CD4-positive, CD25-positive, alpha-beta regulatory T cell (primary cell): ENCODE results near the gene MSRB3. TPM values are rescaled to one million over a fixed set of nuclear protein-coding genes. Genes with fewer than 3 reads are reported as not detected.

ENCODE experiments used
- ATAC-seq, 2 donors: fragments of 150-1000 bp; cut with Tn5 transposase; one replicate each; pipeline ENCODE4 v1.10.0; 2021; ENCODE audit warnings: low read depth in 2 of 2, moderate number of reproducible peaks in 2 of 2, moderate library complexity in 1 of 2
- DNase-seq, 3 donors: peaks; one replicate each; pipeline versions ENCODE4 v3.0.0 to v3.0.0-alpha.2; 2012 to 2022; ENCODE audit warnings: mixed read lengths in 1 of 3
- H3K27ac ChIP-seq: one replicate; pipeline ENCODE4 v1.7.0; 2013; ENCODE audit warnings: mild to moderate bottlenecking, low read length; ENCODE audit not compliant: insufficient read depth, poor library complexity, severe bottlenecking
- H3K27me3 ChIP-seq: one replicate; pipeline ENCODE4 v1.7.0; 2013; ENCODE audit warnings: low read length; ENCODE audit not compliant: control insufficient read depth, insufficient read depth
- H3K36me3 ChIP-seq: one replicate; pipeline ENCODE4 v1.7.0; 2013; ENCODE audit warnings: mild to moderate bottlenecking, low read length, moderate library complexity; ENCODE audit not compliant: control insufficient read depth, insufficient read depth
- H3K4me1 ChIP-seq: 2 replicates; pipeline ENCODE4 v1.7.0; 2013; ENCODE audit warnings: mild to moderate bottlenecking, low read length; ENCODE audit not compliant: insufficient read depth, control insufficient read depth, poor library complexity, severe bottlenecking
- H3K4me3 ChIP-seq: one replicate; pipeline ENCODE4 v1.7.0; 2013; ENCODE audit warnings: low read depth, mild to moderate bottlenecking, low read length, moderate library complexity
- H3K9me3 ChIP-seq, 2 experiments: 1 replicate in 1 of 2; 2 replicates in 1 of 2; pipeline ENCODE4 v1.7.0; 2013; ENCODE audit warnings: low read length in 2 of 2, mild to moderate bottlenecking in 1 of 2, moderate library complexity in 1 of 2; ENCODE audit not compliant: control insufficient read depth in 2 of 2
- H3K27ac Mint-ChIP-seq, 3 donors: one replicate each; pipeline ENCODE4 v1.8.0; 2020 to 2022; ENCODE audit warnings: mild to moderate bottlenecking in 3 of 3, mixed read lengths in 3 of 3, moderate library complexity in 2 of 3
- H3K27me3 Mint-ChIP-seq: one replicate; pipeline ENCODE4 v1.8.0; 2022; ENCODE audit warnings: mild to moderate bottlenecking, mixed read lengths
- H3K36me3 Mint-ChIP-seq: one replicate; pipeline ENCODE4 v1.8.0; 2020; ENCODE audit warnings: mixed read lengths
- H3K4me1 Mint-ChIP-seq, 4 donors: one replicate each; pipeline ENCODE4 v1.8.0; 2020 to 2022; ENCODE audit warnings: mixed read lengths in 4 of 4, mild to moderate bottlenecking in 1 of 4
- H3K4me3 Mint-ChIP-seq, 4 donors: one replicate each; pipeline ENCODE4 v1.8.0; 2020 to 2022; ENCODE audit warnings: mild to moderate bottlenecking in 4 of 4, mixed read lengths in 4 of 4, moderate library complexity in 3 of 4
- H3K9me3 Mint-ChIP-seq, 7 donors: one replicate each; pipeline ENCODE4 v1.8.0; 2020 to 2022; ENCODE audit warnings: mixed read lengths in 7 of 7, mild to moderate bottlenecking in 3 of 7, moderate library complexity in 2 of 7
- polyA plus RNA-seq, 4 donors: library from polyadenylated mRNA; unstranded; fragments of 300-500 nt; fragmentation: Illumina TruSeq; gene quantifications; one replicate each; pipeline ENCODE4 v1.2.3, GENCODE V29; 2021
- total RNA-seq: library from RNA; stranded (reverse); gene quantifications from one replicate; pipeline ENCODE4 v1.2.3, GENCODE V29; 2022

The MSRB3 gene
- total and polyA plus RNA-seq, 5 donors from 2014 or later, result 1.8 TPM; not detected in 4

DNA sequence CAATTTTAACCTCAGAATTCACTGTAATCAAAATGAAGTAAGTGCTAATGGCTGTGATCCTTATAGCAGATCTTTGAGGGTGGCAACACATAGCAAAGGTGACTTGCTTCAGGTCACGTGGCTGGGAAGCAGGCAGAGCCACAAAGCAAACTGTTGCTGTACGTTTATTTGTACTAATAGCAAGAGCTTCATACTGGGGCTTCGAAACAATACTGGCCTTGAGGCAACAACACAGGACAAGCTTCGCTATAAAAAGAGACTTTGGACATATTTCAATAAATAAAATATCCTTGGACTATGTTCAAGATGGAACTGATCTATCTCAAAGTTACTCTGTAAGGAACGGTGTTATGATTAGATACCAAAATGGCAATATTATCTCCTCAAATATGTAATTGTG is 44.6 kb downstream of the MSRB3 start:
- Mint-ChIP-seq H3K27ac (no peak overlapping the region), H3K27me3 (peaks cover 27% of the 10 kb centered on the region), H3K4me1 (no peaks in the 10 kb centered on the region), H3K9me3 (peaks cover 0 to 2% (median 0%) of the 10 kb centered on the region in 7 donors), H3K36me3 (no peaks in the 10 kb centered on the region), H3K4me3 (no peak overlapping the region)
- no peaks in the 10 kb centered on the region for H3K4me1 ChIP-seq
- H3K4me3 ChIP-seq, result no peak overlapping the region
- no peak overlapping the region for H3K27ac ChIP-seq
- no peaks in the 10 kb centered on the region for H3K9me3 ChIP-seq
- no peaks in the 10 kb centered on the region for H3K27me3 ChIP-seq
- no peak for DNase-seq
- no peak for ATAC-seq
- no peaks in the 10 kb centered on the region for H3K36me3 ChIP-seq

DNA sequence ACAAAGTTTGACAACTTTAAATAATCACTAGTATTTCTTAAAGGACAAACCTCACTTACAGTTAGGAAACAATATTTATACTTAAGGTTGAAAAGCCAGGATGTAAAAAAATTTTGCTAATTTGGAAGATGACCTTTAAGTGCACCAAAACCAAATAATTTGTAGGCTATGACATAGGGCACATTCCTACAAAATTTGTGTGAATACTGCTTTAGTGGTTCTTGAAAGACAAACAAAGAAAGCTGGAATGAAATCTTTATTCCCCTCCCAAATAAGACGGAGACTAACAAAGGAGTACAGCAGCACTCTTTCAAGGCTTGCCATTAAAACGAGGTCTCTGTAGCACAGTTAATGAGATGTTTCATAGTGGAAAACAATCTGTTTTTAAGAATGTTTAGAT is 45.6 kb downstream of the MSRB3 start:
- no peak overlapping the region for H3K4me3 Mint-ChIP-seq
- H3K4me1 Mint-ChIP-seq, result no peaks in the 10 kb centered on the region
- no peaks in the 10 kb centered on the region for H3K36me3 Mint-ChIP-seq
- no peak overlapping the region for H3K27ac Mint-ChIP-seq
- Histone ChIP-seq H3K27ac (no peak overlapping the region), H3K4me3 (no peak overlapping the region), H3K36me3 (no peaks in the 10 kb centered on the region), H3K27me3 (no peaks in the 10 kb centered on the region), H3K4me1 (no peaks in the 10 kb centered on the region), H3K9me3 (no peaks in the 10 kb centered on the region)
- H3K27me3 Mint-ChIP-seq, result peaks cover 27% of the 10 kb centered on the region
- DNase-seq (no peak), ATAC-seq (no peak)
- H3K9me3 Mint-ChIP-seq, result peaks cover 0 to 2% (median 0%) of the 10 kb centered on the region in 7 donors

DNA sequence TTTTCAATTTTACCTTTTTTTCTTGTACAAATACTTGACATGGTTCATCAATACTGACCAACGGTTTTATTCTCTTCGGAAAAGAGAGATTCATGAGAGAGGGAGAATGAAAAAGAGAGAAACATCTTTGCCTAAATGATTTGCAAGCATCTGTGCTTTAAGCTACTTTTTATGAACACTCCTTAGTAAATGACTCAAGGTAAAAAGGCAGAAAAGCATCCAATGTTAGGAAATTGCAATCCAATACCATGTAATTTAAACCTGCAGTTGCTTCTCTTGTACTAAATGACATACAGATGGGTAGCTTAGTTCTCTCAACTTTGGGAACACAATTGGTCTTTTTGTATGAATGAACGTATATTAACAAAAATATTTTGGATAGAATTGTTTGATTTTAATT is 46.1 kb downstream of the MSRB3 start:
- Histone ChIP-seq H3K27ac (no peak overlapping the region), H3K36me3 (no peaks in the 10 kb centered on the region), H3K4me1 (no peaks in the 10 kb centered on the region), H3K9me3 (no peaks in the 10 kb centered on the region), H3K4me3 (no peak overlapping the region), H3K27me3 (no peaks in the 10 kb centered on the region)
- peaks cover 0 to 2% (median 0%) of the 10 kb centered on the region in 7 donors for H3K9me3 Mint-ChIP-seq
- peaks cover 27% of the 10 kb centered on the region for H3K27me3 Mint-ChIP-seq
- H3K36me3 Mint-ChIP-seq, result no peaks in the 10 kb centered on the region
- H3K4me3 Mint-ChIP-seq, result no peak overlapping the region
- DNase-seq (no peak), ATAC-seq (no peak)
- H3K27ac Mint-ChIP-seq, result no peak overlapping the region
- no peaks in the 10 kb centered on the region for H3K4me1 Mint-ChIP-seq

DNA sequence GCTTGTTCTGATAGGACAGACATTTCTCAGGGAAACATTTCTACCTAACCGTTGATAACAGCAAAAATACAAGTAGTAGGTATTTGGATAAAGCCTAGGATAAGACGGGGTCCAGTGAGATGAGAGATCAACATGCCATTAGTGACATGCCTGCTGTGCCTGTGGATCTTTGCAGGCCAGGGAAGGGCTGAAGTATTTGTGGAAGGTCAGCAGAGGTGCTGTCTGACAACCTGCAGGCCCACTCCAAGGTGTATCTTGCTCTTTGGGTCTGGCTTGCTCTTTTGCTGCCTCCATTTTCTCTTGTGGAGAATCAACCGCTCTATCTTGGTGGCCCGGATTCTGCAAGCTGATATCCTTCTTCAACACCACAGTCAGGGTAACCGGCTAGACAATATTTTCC is 46.7 kb downstream of the MSRB3 start:
- Histone ChIP-seq H3K9me3 (no peaks in the 10 kb centered on the region), H3K4me3 (no peak overlapping the region), H3K27me3 (no peaks in the 10 kb centered on the region), H3K27ac (no peak overlapping the region), H3K4me1 (no peaks in the 10 kb centered on the region), H3K36me3 (no peaks in the 10 kb centered on the region)
- peaks cover 0 to 2% (median 0%) of the 10 kb centered on the region in 7 donors for H3K9me3 Mint-ChIP-seq
- peaks cover 26% of the 10 kb centered on the region for H3K27me3 Mint-ChIP-seq
- H3K4me3 Mint-ChIP-seq, result no peak overlapping the region
- no peaks in the 10 kb centered on the region for H3K36me3 Mint-ChIP-seq
- no peak for DNase-seq
- H3K27ac Mint-ChIP-seq, result no peak overlapping the region
- no peaks in the 10 kb centered on the region for H3K4me1 Mint-ChIP-seq
- ATAC-seq, result no peak

DNA sequence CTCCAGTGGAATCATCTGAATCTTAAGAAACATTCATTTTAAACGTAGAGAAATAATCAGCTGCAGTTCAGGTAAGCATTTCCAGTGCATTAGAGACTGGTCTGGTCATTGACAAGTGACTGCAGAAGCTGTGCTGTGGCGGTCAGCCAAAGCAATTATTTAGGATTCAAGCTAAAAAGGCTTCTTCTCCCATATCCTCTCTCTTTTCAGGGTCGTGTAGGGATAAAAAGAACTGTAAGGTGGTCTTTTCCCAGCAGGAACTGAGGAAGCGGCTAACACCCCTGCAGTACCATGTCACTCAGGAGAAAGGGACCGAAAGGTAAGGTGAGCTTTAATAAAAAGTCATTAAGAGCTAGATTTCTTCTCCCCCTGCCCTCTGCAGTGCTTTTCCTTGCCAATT is 48.1 kb downstream of the MSRB3 start:
- H3K9me3 ChIP-seq, result no peaks in the 10 kb centered on the region
- no peak for ATAC-seq

DNA sequence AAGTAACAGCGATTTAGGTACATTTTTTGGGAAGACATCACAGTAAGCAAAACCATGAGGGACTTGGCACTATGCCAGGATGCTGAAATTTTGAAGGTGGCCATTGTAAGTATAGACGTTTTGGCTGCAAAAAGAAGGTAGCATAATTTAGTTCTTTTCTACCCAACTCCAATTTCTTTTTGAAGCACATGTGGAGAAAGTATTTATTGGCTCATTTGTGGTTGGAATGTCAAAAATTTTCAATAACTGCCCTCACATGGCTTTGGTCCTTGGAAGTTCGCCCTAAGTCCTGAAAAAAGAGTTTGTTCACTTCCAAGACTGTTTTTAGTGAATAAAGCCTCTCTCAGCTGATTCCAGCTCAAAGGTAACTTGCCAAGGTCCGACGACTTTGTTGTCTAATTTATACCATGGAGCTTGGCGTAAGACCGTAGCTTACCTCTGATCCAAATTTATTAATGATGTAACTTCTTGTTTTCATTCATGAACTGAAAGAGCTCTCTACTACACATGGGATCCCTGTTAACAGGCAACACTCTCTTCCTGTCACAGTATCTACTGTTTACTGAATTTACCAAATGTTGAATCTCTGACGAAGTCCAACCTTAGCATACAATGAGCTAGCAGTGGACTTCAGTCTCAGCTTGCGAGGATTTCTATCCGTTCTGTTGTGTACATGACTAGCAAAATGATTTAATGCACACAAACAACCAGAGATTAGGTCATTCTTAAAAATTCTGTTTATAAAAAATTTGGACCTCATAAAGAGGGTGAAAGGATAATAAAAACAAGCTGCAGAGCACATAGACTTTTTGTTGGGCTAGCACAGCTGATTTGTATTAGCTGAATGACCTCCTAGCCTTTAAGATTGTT is 49.0 kb downstream of the MSRB3 start:
- Histone ChIP-seq H3K4me1 (no peaks in the 10 kb centered on the region), H3K9me3 (no peaks in the 10 kb centered on the region), H3K27ac (no peak overlapping the region), H3K36me3 (no peaks in the 10 kb centered on the region), H3K27me3 (no peaks in the 10 kb centered on the region), H3K4me3 (no peak overlapping the region)
- ATAC-seq, result no peak
- Mint-ChIP-seq H3K36me3 (no peaks in the 10 kb centered on the region), H3K27ac (no peak overlapping the region), H3K4me1 (no peaks in the 10 kb centered on the region), H3K4me3 (no peak overlapping the region), H3K9me3 (peaks cover 0 to 1% (median 0%) of the 10 kb centered on the region in 7 donors), H3K27me3 (peaks cover 10% of the 10 kb centered on the region)
- DNase-seq, result no peak

More for the DNA sequence above, 48.1 kb downstream of the MSRB3 start:
- Histone ChIP-seq H3K36me3 (no peaks in the 10 kb centered on the region), H3K27me3 (no peaks in the 10 kb centered on the region), H3K27ac (no peak overlapping the region), H3K4me1 (no peaks in the 10 kb centered on the region), H3K4me3 (no peak overlapping the region)
- H3K4me3 Mint-ChIP-seq, result no peak overlapping the region
- H3K4me1 Mint-ChIP-seq, result no peaks in the 10 kb centered on the region
- H3K27me3 Mint-ChIP-seq, result peaks cover 16% of the 10 kb centered on the region
- H3K36me3 Mint-ChIP-seq, result no peaks in the 10 kb centered on the region
- H3K27ac Mint-ChIP-seq, result no peak overlapping the region
- no peaks in the 10 kb centered on the region for H3K9me3 Mint-ChIP-seq
- no peak for DNase-seq

DNA sequence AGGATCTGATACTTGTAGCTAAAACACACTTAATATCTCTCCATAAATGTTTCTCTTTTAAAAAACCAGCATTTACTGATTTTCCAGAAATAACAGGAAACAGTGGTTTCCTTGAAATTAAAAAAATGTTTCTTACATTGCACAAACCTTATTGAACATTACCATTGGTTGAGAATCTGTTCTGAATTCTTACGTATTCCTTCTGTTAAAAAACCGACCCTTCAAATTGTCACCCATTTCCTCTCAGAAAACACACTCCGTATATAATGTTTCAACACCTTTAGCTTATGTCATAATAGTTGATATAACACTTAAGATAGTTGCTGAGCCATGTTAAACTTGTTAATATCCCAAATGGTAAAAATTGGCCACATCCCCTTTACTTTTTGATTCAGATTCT is 51.2 kb downstream of the MSRB3 start:
- no peaks in the 10 kb centered on the region for H3K4me1 ChIP-seq
- Mint-ChIP-seq H3K36me3 (no peaks in the 10 kb centered on the region), H3K4me3 (no peak overlapping the region), H3K27ac (no peak overlapping the region), H3K4me1 (no peaks in the 10 kb centered on the region), H3K27me3 (no peaks in the 10 kb centered on the region), H3K9me3 (peaks cover 0 to 1% (median 0%) of the 10 kb centered on the region in 7 donors)
- H3K36me3 ChIP-seq, result no peaks in the 10 kb centered on the region
- H3K4me3 ChIP-seq, result no peak overlapping the region
- H3K27ac ChIP-seq, result no peak overlapping the region
- no peaks in the 10 kb centered on the region for H3K9me3 ChIP-seq
- DNase-seq (no peak), ATAC-seq (no peak)
- no peaks in the 10 kb centered on the region for H3K27me3 ChIP-seq

DNA sequence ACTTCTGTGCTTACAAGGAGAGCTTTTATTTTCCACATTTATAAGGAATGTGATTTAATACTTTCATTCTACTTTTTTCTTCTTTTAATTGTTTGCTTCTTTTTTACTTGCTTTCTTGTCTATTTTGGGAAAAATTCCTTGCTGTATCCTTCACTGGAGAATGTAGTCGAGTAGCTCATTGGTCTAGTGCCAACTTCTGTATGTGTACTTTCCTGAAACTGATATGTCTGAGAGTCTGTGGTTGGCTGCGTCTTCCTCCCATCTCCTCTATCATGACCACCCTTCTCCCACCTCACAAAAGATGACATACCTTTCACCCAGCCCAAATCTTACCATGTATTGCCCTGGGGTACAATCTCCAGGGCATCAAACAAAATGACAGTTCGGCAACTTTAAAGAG is 51.8 kb downstream of the MSRB3 start:
- Histone ChIP-seq H3K4me1 (no peaks in the 10 kb centered on the region), H3K27me3 (no peaks in the 10 kb centered on the region), H3K4me3 (no peak overlapping the region), H3K9me3 (no peaks in the 10 kb centered on the region), H3K36me3 (no peaks in the 10 kb centered on the region), H3K27ac (no peak overlapping the region)
- H3K4me1 Mint-ChIP-seq, result no peaks in the 10 kb centered on the region
- DNase-seq, result no peak
- no peaks in the 10 kb centered on the region for H3K36me3 Mint-ChIP-seq
- H3K4me3 Mint-ChIP-seq, result no peak overlapping the region
- no peak overlapping the region for H3K27ac Mint-ChIP-seq
- no peak for ATAC-seq
- peaks cover 0 to 1% (median 0%) of the 10 kb centered on the region in 7 donors for H3K9me3 Mint-ChIP-seq
- H3K27me3 Mint-ChIP-seq, result no peaks in the 10 kb centered on the region
